H9 (cell line): ENCODE measurements around the gene UST. TPM values are rescaled to one million over a fixed set of nuclear protein-coding genes. Genes with fewer than 3 reads are reported as not detected.

Experiments
- DNase-seq: peaks from one replicate; pipeline ENCODE4 v3.0.0-alpha.2; 2017
- H2AFZ ChIP-seq: one replicate; pipeline ENCODE4 v1.6.1; 2013; ENCODE audit warnings: mild to moderate bottlenecking, low read length, control low read depth, moderate library complexity
- H2AK5ac ChIP-seq: 2 replicates; pipeline ENCODE4 v1.6.1; 2013; ENCODE audit warnings: low read length, control low read depth, mixed read lengths; ENCODE audit not compliant: insufficient read length
- H2BK120ac ChIP-seq: one replicate; pipeline ENCODE4 v1.6.1; 2013; ENCODE audit warnings: low read depth, mild to moderate bottlenecking, low read length, control low read depth, inconsistent platforms; ENCODE audit not compliant: poor library complexity, severe bottlenecking
- H2BK12ac ChIP-seq: 2 replicates; pipeline ENCODE4 v1.6.1; 2013; ENCODE audit warnings: low read length, control low read depth, mixed read lengths, low read depth; ENCODE audit not compliant: insufficient read length
- H2BK15ac ChIP-seq: 2 replicates; pipeline ENCODE4 v1.6.1; 2013; ENCODE audit warnings: low read depth, low read length, control low read depth
- H2BK20ac ChIP-seq: one replicate; pipeline ENCODE4 v1.6.1; 2013; ENCODE audit warnings: low read depth, mild to moderate bottlenecking, low read length, control low read depth, inconsistent platforms; ENCODE audit not compliant: poor library complexity, severe bottlenecking
- H2BK5ac ChIP-seq: 2 replicates; pipeline ENCODE4 v1.6.1; 2013; ENCODE audit warnings: low read length, control low read depth, mixed read lengths; ENCODE audit not compliant: insufficient read length
- H3K14ac ChIP-seq: 2 replicates; pipeline ENCODE4 v1.6.1; 2013; ENCODE audit warnings: low read length, control low read depth; ENCODE audit not compliant: insufficient read depth
- H3K18ac ChIP-seq: 2 replicates; pipeline ENCODE4 v1.6.1; 2013; ENCODE audit warnings: low read depth, mild to moderate bottlenecking, mixed read lengths, low read length, control low read depth; ENCODE audit not compliant: insufficient read length
- H3K23ac ChIP-seq: 2 replicates; pipeline ENCODE4 v1.6.1; 2013; ENCODE audit warnings: low read length, control low read depth, mixed read lengths, low read depth; ENCODE audit not compliant: insufficient read length
- H3K23me2 ChIP-seq: 2 replicates; pipeline ENCODE4 v1.6.1; 2013; ENCODE audit warnings: low read depth, mild to moderate bottlenecking, mixed read lengths, low read length, control low read depth; ENCODE audit not compliant: insufficient read length, poor library complexity, severe bottlenecking
- H3K27ac ChIP-seq: 2 replicates; pipeline ENCODE4 v1.5.1; 2013; ENCODE audit warnings: low read length, control low read depth, mixed read lengths, low read depth; ENCODE audit not compliant: insufficient read length
- H3K27me3 ChIP-seq: 2 replicates; pipeline ENCODE4 v1.6.1; 2013; ENCODE audit warnings: low read length, control low read depth, inconsistent platforms; ENCODE audit not compliant: insufficient read depth
- H3K4ac ChIP-seq: 2 replicates; pipeline ENCODE4 v1.6.1; 2013; ENCODE audit warnings: low read depth, mild to moderate bottlenecking, control low read depth, inconsistent platforms, low read length, moderate library complexity
- H3K4me1 ChIP-seq: 2 replicates; pipeline ENCODE4 v1.6.1; 2013; ENCODE audit warnings: low read length, control low read depth, inconsistent platforms; ENCODE audit not compliant: insufficient read depth
- H3K4me2 ChIP-seq: 2 replicates; pipeline ENCODE4 v1.6.1; 2013; ENCODE audit warnings: low read length, control low read depth, mixed read lengths; ENCODE audit not compliant: insufficient read length, insufficient read depth
- H3K56ac ChIP-seq: 2 replicates; pipeline ENCODE4 v1.6.1; 2013; ENCODE audit warnings: low read depth, mild to moderate bottlenecking, mixed read lengths, low read length, control low read depth; ENCODE audit not compliant: insufficient read length
- H3K79me1 ChIP-seq: 2 replicates; pipeline ENCODE4 v1.6.1; 2013; ENCODE audit warnings: low read depth, mild to moderate bottlenecking, moderate library complexity, low read length, control low read depth, inconsistent platforms; ENCODE audit not compliant: insufficient read depth, poor library complexity, severe bottlenecking
- H3K79me2 ChIP-seq: 2 replicates; pipeline ENCODE4 v1.6.1; 2013; ENCODE audit warnings: low read length, control low read depth, inconsistent platforms; ENCODE audit not compliant: insufficient read depth
- H3K9ac ChIP-seq: 2 replicates; pipeline ENCODE4 v1.6.1; 2013; ENCODE audit warnings: low read length, control low read depth, mixed read lengths; ENCODE audit not compliant: insufficient read length; ENCODE audit errors: extremely low read depth
- H3K9me3 ChIP-seq: one replicate; pipeline ENCODE4 v1.6.1; 2013; ENCODE audit warnings: low read depth, low read length, inconsistent platforms; ENCODE audit not compliant: control insufficient read depth
- H3T11ph ChIP-seq: one replicate; pipeline ENCODE4 v1.6.1; 2013; ENCODE audit warnings: mild to moderate bottlenecking, low read length, control low read depth, inconsistent platforms
- H4K20me1 ChIP-seq: one replicate; pipeline ENCODE4 v1.6.1; 2013; ENCODE audit not compliant: control insufficient read depth, insufficient read length, insufficient read depth
- H4K5ac ChIP-seq: 2 replicates; pipeline ENCODE4 v1.6.1; 2013; ENCODE audit warnings: low read depth, mild to moderate bottlenecking, mixed read lengths, low read length, control low read depth; ENCODE audit not compliant: insufficient read length
- H4K8ac ChIP-seq: replicated peaks from 2 replicates; pipeline ENCODE4 v1.6.1; 2013; ENCODE audit warnings: low read length, control low read depth, mixed read lengths, low read depth; ENCODE audit not compliant: insufficient read length
- H4K91ac ChIP-seq: 2 replicates; pipeline ENCODE4 v1.6.1; 2013; ENCODE audit warnings: low read depth, mild to moderate bottlenecking, moderate library complexity, mixed read lengths, low read length, control low read depth; ENCODE audit not compliant: insufficient read length
- H3K27ac Mint-ChIP-seq, 3 experiments: 2 replicates in 2 of 3; 3 replicates in 1 of 3; pipeline ENCODE4 v1.8.0; 2020 to 2021; ENCODE audit warnings: mixed read lengths in 3 of 3, mild to moderate bottlenecking in 1 of 3, moderate library complexity in 1 of 3
- H3K27me3 Mint-ChIP-seq: 2 replicates; pipeline ENCODE4 v1.8.0; 2021; ENCODE audit warnings: low read depth, mild to moderate bottlenecking, moderate library complexity, mixed read lengths
- H3K36me3 Mint-ChIP-seq, 3 experiments: 2 replicates in 2 of 3; 3 replicates in 1 of 3; pipeline ENCODE4 v1.8.0; 2020 to 2021; ENCODE audit warnings: low read depth in 3 of 3, mixed read lengths in 3 of 3; ENCODE audit not compliant: insufficient read depth in 1 of 3
- H3K4me1 Mint-ChIP-seq, 2 experiments: 2 replicates each; pipeline ENCODE4 v1.8.0; 2020; ENCODE audit warnings: mixed read lengths in 2 of 2
- H3K4me3 Mint-ChIP-seq, 2 experiments: 2 replicates in 1 of 2; 3 replicates in 1 of 2; pipeline ENCODE4 v1.8.0; 2020 to 2021; ENCODE audit warnings: mild to moderate bottlenecking in 2 of 2, mixed read lengths in 2 of 2, moderate library complexity in 1 of 2
- H3K9me3 Mint-ChIP-seq, 2 experiments: 2 replicates in 1 of 2; 3 replicates in 1 of 2; pipeline ENCODE4 v1.8.0; 2020; ENCODE audit warnings: mild to moderate bottlenecking in 2 of 2, mixed read lengths in 2 of 2, moderate library complexity in 1 of 2
- WGBS: extraction: QIAGEN DNeasy Blood & Tissue Kit; methylation state at CpG from one replicate; pipeline ENCODE4 v1.1.7; 2013; ENCODE audit warnings: missing lambda C conversion rate, low lambda C conversion rate, mixed read lengths; ENCODE audit not compliant: insufficient read length; ENCODE audit errors: extremely low coverage; 5-methylcytosine and 5-hydroxymethylcytosine counted together
- total RNA-seq: library from RNA; stranded (reverse); gene quantifications from 2 replicates; pipeline ENCODE4 v1.2.1, GENCODE V29; 2021
- TF ChIP-seq, protein P1 (sequence below): fragments of 200-600 bp; sonication (generic); conservative IDR thresholded peaks from 3 replicates; pipeline ENCODE4 v1.8.0; 2021; ENCODE audit warnings: antibody characterized with exemption, mild to moderate bottlenecking

Gene UST
- total RNA-seq, 1 experiment from 2014 or later, result 14.4 TPM

- no peak overlapping the region for H2BK120ac ChIP-seq
Observed at GRCh38 chr6:149074832-149075258, 328.0 kb downstream of the UST start.

More at GRCh38 chr6:149074832-149075258, 328.0 kb downstream of the UST start:
- H2BK20ac ChIP-seq, result no peak overlapping the region
- WGBS, result no CpG with 5 or more reads among the region's 2 CpGs
- no peak overlapping the region for H3K4me2 ChIP-seq
- no peak overlapping the region for H2BK5ac ChIP-seq
- H3K27ac ChIP-seq, result no peak overlapping the region
- H3K79me1 ChIP-seq, result no peaks in the 10 kb centered on the region
- no peaks in the 10 kb centered on the region for H3K79me2 ChIP-seq
- Mint-ChIP-seq H3K9me3 (no peaks in the 10 kb centered on the region), H3K4me1 (peaks cover 2% of the 10 kb centered on the region in 2 experiments), H3K27ac (no peak overlapping the region; a peak in 1 of 7 replicates), H3K36me3 (peaks cover 2 to 12% (median 8%) of the 10 kb centered on the region in 3 experiments; a peak in 6 of 7 replicates), H3K27me3 (no peaks in the 10 kb centered on the region), H3K4me3 (no peak overlapping the region)
- H3K56ac ChIP-seq, result no peak overlapping the region
- no peak overlapping the region for H3T11ph ChIP-seq
- H4K20me1 ChIP-seq, result no peaks in the 10 kb centered on the region
- H4K8ac ChIP-seq, result no peak overlapping the region
- H3K27me3 ChIP-seq, result no peaks in the 10 kb centered on the region
- H4K5ac ChIP-seq, result no peak overlapping the region
- TF ChIP-seq, protein P1, sequence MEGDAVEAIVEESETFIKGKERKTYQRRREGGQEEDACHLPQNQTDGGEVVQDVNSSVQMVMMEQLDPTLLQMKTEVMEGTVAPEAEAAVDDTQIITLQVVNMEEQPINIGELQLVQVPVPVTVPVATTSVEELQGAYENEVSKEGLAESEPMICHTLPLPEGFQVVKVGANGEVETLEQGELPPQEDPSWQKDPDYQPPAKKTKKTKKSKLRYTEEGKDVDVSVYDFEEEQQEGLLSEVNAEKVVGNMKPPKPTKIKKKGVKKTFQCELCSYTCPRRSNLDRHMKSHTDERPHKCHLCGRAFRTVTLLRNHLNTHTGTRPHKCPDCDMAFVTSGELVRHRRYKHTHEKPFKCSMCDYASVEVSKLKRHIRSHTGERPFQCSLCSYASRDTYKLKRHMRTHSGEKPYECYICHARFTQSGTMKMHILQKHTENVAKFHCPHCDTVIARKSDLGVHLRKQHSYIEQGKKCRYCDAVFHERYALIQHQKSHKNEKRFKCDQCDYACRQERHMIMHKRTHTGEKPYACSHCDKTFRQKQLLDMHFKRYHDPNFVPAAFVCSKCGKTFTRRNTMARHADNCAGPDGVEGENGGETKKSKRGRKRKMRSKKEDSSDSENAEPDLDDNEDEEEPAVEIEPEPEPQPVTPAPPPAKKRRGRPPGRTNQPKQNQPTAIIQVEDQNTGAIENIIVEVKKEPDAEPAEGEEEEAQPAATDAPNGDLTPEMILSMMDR, result no peak
- H3K23ac ChIP-seq, result no peak overlapping the region
- no peak overlapping the region for H4K91ac ChIP-seq
- H3K4me1 ChIP-seq, result no peaks in the 10 kb centered on the region
- no peak for DNase-seq
- no peak overlapping the region for H2AK5ac ChIP-seq
- H3K9ac ChIP-seq, result no peak overlapping the region
- H3K9me3 ChIP-seq, result no peaks in the 10 kb centered on the region
- no peak overlapping the region for H3K14ac ChIP-seq
- H3K18ac ChIP-seq, result no peak overlapping the region
- H3K23me2 ChIP-seq, result no peaks in the 10 kb centered on the region
- H2AFZ ChIP-seq, result no peak overlapping the region
- no peak overlapping the region for H2BK12ac ChIP-seq
- H2BK15ac ChIP-seq, result no peak overlapping the region
- H3K4ac ChIP-seq, result no peak overlapping the region
